ENCODE results near the gene LAMB2. TPM values are rescaled to one million over a fixed set of nuclear protein-coding genes. Genes with fewer than 3 reads are reported as not detected.

The LAMB2 gene
- total RNA-seq, 2 donors from 2014 or later, result 204 to 337 TPM

- H3K27ac ChIP-seq, result no peak overlapping the region
- WGBS, 2 donors, result 83 to 100% methylated on average over 4 to 13 of the region's 17 CpGs
- no peak for DNase-seq
- H3K36me3 ChIP-seq (replicated peaks in 1 of 2; ENCODE audit: insufficient read depth in 1 of 2, low read depth in 2 of 2), result peaks cover 0 to 11% of the 10 kb centered on the region in 2 donors
- intact Hi-C loops (cut with DNase I), result no loop called here
- no peak overlapping the region for H3K4me3 ChIP-seq
- peaks cover 20% of the 10 kb centered on the region for H3K4me1 ChIP-seq
- TF ChIP-seq CTCF (IDR thresholded peaks at IDR 0.05) (no peak), POLR2A (IDR thresholded peaks at IDR 0.05) (no peak)
- ATAC-seq, result no peak
- H3K9me3 ChIP-seq, result no peaks in the 10 kb centered on the region
- no peaks in the 10 kb centered on the region for H3K27me3 ChIP-seq
These were observed 9.8 kb downstream of the LAMB2 start for GRCh38 chr3:49122886-49123545.

DNA sequence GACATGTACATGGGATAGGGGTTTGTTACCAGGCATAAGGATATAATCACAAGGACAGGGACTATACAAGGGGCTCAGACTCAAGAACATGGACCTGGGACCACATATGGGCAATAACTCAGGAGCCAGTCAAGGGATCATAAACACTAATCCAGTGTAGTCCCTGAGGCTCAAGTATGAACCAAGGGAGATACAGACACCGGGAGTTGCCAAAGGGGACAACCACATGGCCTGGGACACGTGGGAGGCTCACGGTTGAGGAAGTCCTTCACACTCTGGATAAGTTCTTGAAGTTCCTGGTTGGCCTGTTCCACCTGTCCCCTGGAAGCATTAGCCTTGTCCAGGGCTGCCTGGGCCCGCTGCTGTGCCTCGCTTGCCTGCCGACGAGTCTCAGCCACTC is 10.4 kb downstream of the LAMB2 start:
- TF ChIP-seq CTCF (IDR thresholded peaks at IDR 0.05) (no peak), POLR2A (IDR thresholded peaks at IDR 0.05) (no peak)
- Histone ChIP-seq H3K27ac (no peak overlapping the region), H3K4me3 (no peak overlapping the region), H3K36me3 (replicated peaks in 1 of 2; ENCODE audit: insufficient read depth in 1 of 2, low read depth in 2 of 2) (peaks cover 0 to 12% of the 10 kb centered on the region in 2 donors), H3K4me1 (peaks cover 20% of the 10 kb centered on the region), H3K9me3 (no peaks in the 10 kb centered on the region), H3K27me3 (no peaks in the 10 kb centered on the region)
- DNase-seq (no peak), ATAC-seq (no peak)
- intact Hi-C loops (cut with DNase I), result no loop called here
- WGBS, 2 donors, result 79 to 89% methylated on average over 3 to 5 of the region's 7 CpGs

GRCh38 chr3:49122022-49122421 is 10.8 kb downstream of the LAMB2 start:
- TF ChIP-seq CTCF (IDR thresholded peaks at IDR 0.05) (no peak), POLR2A (IDR thresholded peaks at IDR 0.05) (no peak)
- no peak overlapping the region for H3K27ac ChIP-seq
- intact Hi-C loops (cut with DNase I), result no loop called here
- no peak for DNase-seq
- H3K9me3 ChIP-seq, result no peaks in the 10 kb centered on the region
- no peaks in the 10 kb centered on the region for H3K27me3 ChIP-seq
- peaks cover 20% of the 10 kb centered on the region for H3K4me1 ChIP-seq
- WGBS, 2 donors, result 93 to 96% methylated on average over 12 of the region's 12 CpGs
- H3K36me3 ChIP-seq (replicated peaks in 1 of 2; ENCODE audit: insufficient read depth in 1 of 2, low read depth in 2 of 2), result peaks cover 4 to 16% of the 10 kb centered on the region in 2 donors
- no peak overlapping the region for H3K4me3 ChIP-seq
- ATAC-seq, result no peak

DNA sequence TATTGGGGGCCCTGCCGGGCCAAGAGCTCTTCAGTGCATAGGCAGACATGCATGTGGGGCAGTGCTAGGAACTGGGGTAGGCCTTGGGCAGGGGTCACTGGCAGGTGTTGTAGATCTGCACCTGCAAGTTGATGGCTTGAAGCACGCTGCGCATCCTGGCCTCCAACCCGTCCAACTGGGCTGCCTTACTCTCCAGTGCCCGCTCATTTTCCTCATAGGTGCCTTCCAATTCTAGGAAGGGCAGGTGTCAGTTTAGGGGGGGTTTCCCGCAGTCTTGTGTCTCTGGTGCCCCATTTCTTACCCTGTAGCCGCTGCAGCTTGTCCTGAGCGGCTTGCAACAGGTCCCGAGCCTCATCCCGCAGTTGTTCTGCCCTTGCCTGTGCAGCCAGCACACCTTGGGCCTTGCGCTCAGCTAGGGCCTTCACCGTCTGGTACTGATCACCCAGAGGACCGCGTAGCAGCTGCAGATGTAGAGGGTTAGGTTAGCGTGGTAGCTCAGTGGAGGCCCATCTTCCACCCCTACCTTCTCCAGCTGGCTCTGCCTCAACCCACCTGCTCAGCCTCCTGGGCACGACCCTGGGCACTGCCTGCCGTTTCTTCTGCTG is 11.6 kb downstream of the LAMB2 start:
- peak overlapping the region in 1 of 2 donors; percentile 69 for H3K4me3 ChIP-seq
- H3K9me3 ChIP-seq, result no peaks in the 10 kb centered on the region
- DNase-seq (no peak), ATAC-seq (no peak)
- H3K4me1 ChIP-seq, result peaks cover 20% of the 10 kb centered on the region
- TF ChIP-seq CTCF (IDR thresholded peaks at IDR 0.05), result no peak
- TF ChIP-seq POLR2A (IDR thresholded peaks at IDR 0.05), result no peak
- H3K27me3 ChIP-seq, result no peaks in the 10 kb centered on the region
- 72 to 74% methylated on average over 10 to 17 of the region's 17 CpGs for WGBS, 2 donors
- peak overlapping the region; percentile 72 to 92 (median 88) for H3K27ac ChIP-seq
- peaks cover 10 to 23% of the 10 kb centered on the region in 2 donors for H3K36me3 ChIP-seq (replicated peaks in 1 of 2; ENCODE audit: insufficient read depth in 1 of 2, low read depth in 2 of 2)
- intact Hi-C loops (cut with DNase I), result no loop called here
